K562 (cell line): ENCODE data around the gene EHD2. TPM values are rescaled to one million over a fixed set of nuclear protein-coding genes. Genes with fewer than 3 reads are reported as not detected.

Experiments
- ATAC-seq: fragments of 200-7000 bp; cut with Tn5 transposase; 3 replicates; pipeline ENCODE4 v1.9.1; 2020; ENCODE audit warnings: moderate library complexity
- BruUV-seq: library from RNA; stranded (reverse); fragments of 400-500 nt; replicated peaks from 2 replicates; lab custom pipeline; 2021; lab: Mats Ljungman, UMichigan
- CTCF ChIA-PET: fragments of 300-600 bp; formaldehyde crosslinking; extraction: SDS; loops from one replicate; lab custom pipeline; 2021; ENCODE audit warnings: low intra/inter-chr PET ratio; lab: Yijun Ruan, JAX
- POLR2A ChIA-PET: fragments of 300-600, 350-650 bp; sonication (Branson Sonifier 250); formaldehyde crosslinking; extraction: SDS; loops from one replicate; lab custom pipeline; 2021; ENCODE audit warnings: antibody characterized with exemption, inconsistent platforms; lab: Yijun Ruan, JAX
- DNase-seq, 4 experiments: peaks; one replicate each; pipeline versions ENCODE4 v3.0.0 to v3.0.0-alpha.2; 2011 to 2018; ENCODE audit warnings: low spot score in 3 of 4, mixed read lengths in 3 of 4; ENCODE audit errors: extremely low read depth in 1 of 4
- FAIRE-seq: peaks from 2 replicates; lab custom pipeline; 2011; peaks lifted over from hg19 to GRCh38; lab: Jason Lieb, UNC
- H2AFZ ChIP-seq: 2 replicates; pipeline ENCODE4 v1.6.0; 2011; ENCODE audit warnings: low read depth, low read length, control low read depth, inconsistent platforms
- H3K27ac ChIP-seq: fragments of 200-600 bp; 3 replicates; pipeline ENCODE4 v1.8.0; 2011; ENCODE audit warnings: low read depth, mild to moderate bottlenecking, control low read depth, inconsistent platforms, low read length, moderate library complexity, mixed read lengths; ENCODE audit errors: extremely low read depth
- H3K27me3 ChIP-seq, 2 experiments: fragments of 300-600 bp in 1 of 2; 2 replicates in 1 of 2; 3 replicates in 1 of 2; pipeline versions ENCODE4 v1.6.0 to v1.8.0; 2011; ENCODE audit warnings: inconsistent platforms in 2 of 2, low read length in 2 of 2, mild to moderate bottlenecking in 1 of 2, mixed read lengths in 1 of 2, moderate library complexity in 1 of 2; ENCODE audit not compliant: control insufficient read depth in 2 of 2, insufficient read depth in 2 of 2
- H3K36me3 ChIP-seq: fragments of 300-600 bp; 3 replicates; pipeline ENCODE4 v1.8.0; 2011; ENCODE audit warnings: mild to moderate bottlenecking, low read length, inconsistent platforms; ENCODE audit not compliant: control insufficient read depth, insufficient read depth
- H3K4me1 ChIP-seq, 2 experiments: fragments of 200-600 bp in 1 of 2; replicated peaks in 1 of 2; 2 replicates in 1 of 2; 3 replicates in 1 of 2; pipeline versions ENCODE4 v1.5.1 to v1.8.0; 2011; ENCODE audit warnings: inconsistent platforms in 2 of 2, low read length in 2 of 2, mild to moderate bottlenecking in 1 of 2, mixed read lengths in 1 of 2, moderate library complexity in 1 of 2; ENCODE audit not compliant: control insufficient read depth in 2 of 2, insufficient read depth in 2 of 2
- H3K4me2 ChIP-seq: 2 replicates; pipeline ENCODE4 v1.6.1; 2011; ENCODE audit warnings: low read length, control low read depth, inconsistent platforms, mixed read lengths; ENCODE audit not compliant: insufficient read depth
- H3K4me3 ChIP-seq: fragments of 200-600 bp; sonication (generic), shearing (Covaris generic); 2 replicates; pipeline ENCODE4 v1.5.1; 2016; ENCODE audit warnings: control low read depth, inconsistent platforms
- H3K79me2 ChIP-seq: fragments of 200-600 bp; 3 replicates; pipeline ENCODE4 v1.8.0; 2011; ENCODE audit warnings: low read length, inconsistent platforms; ENCODE audit not compliant: control insufficient read depth, insufficient read depth
- H3K9ac ChIP-seq, 2 experiments: 2 replicates each; pipeline versions ENCODE4 v1.6.0 to v1.6.1; 2011; ENCODE audit warnings: low read depth in 2 of 2, low read length in 2 of 2, control low read depth in 1 of 2, inconsistent platforms in 1 of 2, mild to moderate bottlenecking in 1 of 2, mixed read lengths in 1 of 2; ENCODE audit not compliant: insufficient read depth in 1 of 2
- H3K9me1 ChIP-seq: one replicate; pipeline ENCODE4 v1.6.0; 2011; ENCODE audit warnings: inconsistent platforms, mild to moderate bottlenecking, low read length, moderate library complexity; ENCODE audit not compliant: control insufficient read depth, insufficient read depth
- H3K9me3 ChIP-seq: replicated peaks from 2 replicates; pipeline ENCODE4 v1.5.1; 2011; ENCODE audit warnings: low read depth, low read length, inconsistent platforms; ENCODE audit not compliant: control insufficient read depth, insufficient read depth
- H4K20me1 ChIP-seq: replicated peaks from 2 replicates; pipeline ENCODE4 v1.6.1; 2011; ENCODE audit warnings: low read length, inconsistent platforms, mixed read lengths; ENCODE audit not compliant: control insufficient read depth, insufficient read depth
- CHD4 ChIP-seq: fragments of 200-600 bp; sonication (generic); IDR thresholded peaks from 3 replicates; pipeline ENCODE4 v1.6.1; 2012; ENCODE audit warnings: low read depth, mild to moderate bottlenecking, mixed read lengths, low read length, inconsistent platforms; ENCODE audit not compliant: insufficient read depth, insufficient replicate concordance, poor library complexity, severe bottlenecking
- HDAC6 ChIP-seq: IDR thresholded peaks from 2 replicates; pipeline ENCODE4 v1.6.1; 2012; ENCODE audit warnings: low read depth, mild to moderate bottlenecking, control low read depth, inconsistent platforms, low read length, moderate library complexity
- HIVEP1 ChIP-seq: fragments of 250-450 bp; sonication (Bioruptor Pico); IDR thresholded peaks from 2 replicates; pipeline ENCODE4 v1.4.0; 2020; ENCODE audit warnings: mild to moderate bottlenecking
- KHSRP ChIP-seq: fragments of 450-650 bp; IDR thresholded peaks from 2 replicates; pipeline ENCODE4 v1.6.1; 2017
- LARP7 ChIP-seq: fragments of 450-650 bp; IDR thresholded peaks from 2 replicates; pipeline ENCODE4 v1.6.1; 2016
- NEUROD1 ChIP-seq: fragments of 150-350 bp; IDR thresholded peaks from 2 replicates; pipeline ENCODE4 v1.6.1; 2014; ENCODE audit warnings: borderline replicate concordance, low read length, low read depth; ENCODE audit not compliant: partially characterized antibody
- NRF1 ChIP-seq, 2 experiments: fragments of 450-650 bp; IDR thresholded peaks in 1 of 2; conservative IDR thresholded peaks in 1 of 2; 2 replicates each; pipeline ENCODE4 v1.6.1; 2014; ENCODE audit warnings: mild to moderate bottlenecking in 2 of 2
- PTTG1 ChIP-seq: fragments of 450-650 bp; IDR thresholded peaks from 2 replicates; pipeline ENCODE4 v1.6.1; 2016; ENCODE audit warnings: low read depth, mild to moderate bottlenecking, missing genetic modification characterization, missing compliant biosample characterization
- SAP30 ChIP-seq: fragments of 200-600 bp; sonication (generic); IDR thresholded peaks from 2 replicates; pipeline ENCODE4 v1.6.1; 2012; ENCODE audit warnings: borderline replicate concordance, low read depth, mild to moderate bottlenecking, moderate library complexity, low read length, control low read depth, inconsistent platforms; ENCODE audit not compliant: insufficient read depth, poor library complexity, severe bottlenecking
- SIRT6 ChIP-seq: IDR thresholded peaks from one replicate; pipeline ENCODE4 v1.6.1; 2012; ENCODE audit warnings: low read depth, mild to moderate bottlenecking, control low read depth, inconsistent platforms, low read length, moderate library complexity
- ZNF239 ChIP-seq: fragments of 250-450 bp; sonication (Bioruptor Pico); IDR thresholded peaks from 2 replicates; pipeline ENCODE4 v1.4.0; 2020; ENCODE audit warnings: mild to moderate bottlenecking
- WGBS: fragments of 100-300 bp; shearing (Covaris generic); methylation state at CpG from one replicate; pipeline ENCODE4 v1.1.6; 2016; ENCODE audit warnings: low coverage, mixed read lengths; ENCODE audit not compliant: insufficient coverage; ENCODE audit errors: missing lambda C conversion rate; 5-methylcytosine and 5-hydroxymethylcytosine counted together
- in situ Hi-C: fragments of 300-500 bp; cut with MboI; formaldehyde crosslinking; loops from 4 replicates; pipeline ENCODE4 v1.15.0; 2018; ENCODE audit warnings: inconsistent platforms, mixed read lengths
- intact Hi-C: fragments of 100-400 bp; cut with micrococcal nuclease; formaldehyde crosslinking; loops from 2 replicates; pipeline ENCODE4 v1.14.2; 2022
- polyA plus RNA-seq, 8 experiments: library from polyadenylated mRNA; depleted of rRNA in 4 of 8; stranded (reverse) in 5 of 8; unstranded in 3 of 8; fragments of >200 nt; fragmentation: Nextera tagmentation in 2 of 8; fragmentation: Illumina TruSeq in 1 of 8; extraction: Ambion mirVana in 2 of 8; extraction: Trizol in 1 of 8; gene quantifications; 2 replicates each; pipeline versions ENCODE4 v1.2.1 to v1.2.3, GENCODE V29; 2011 to 2014; ENCODE audit warnings: inconsistent platforms in 1 of 8, missing spikeins in 1 of 8
- total RNA-seq, 7 experiments: library from RNA; depleted of rRNA in 6 of 7; stranded (reverse); fragments of >200 nt in 6 of 7; fragmentation: Illumina TruSeq in 2 of 7; extraction: Trizol in 2 of 7; gene quantifications; 2 replicates each; pipeline versions ENCODE4 v1.2.1 to v1.2.3, GENCODE V29; 2011 to 2021; ENCODE audit warnings: low replicate concordance in 1 of 7
- TF ChIP-seq, protein P1 (sequence below): sonication (generic); formaldehyde crosslinking; IDR thresholded peaks from 2 replicates; pipeline ENCODE4 v1.8.1; 2023; ENCODE audit warnings: mild to moderate bottlenecking, missing genetic modification reagents, moderate library complexity
- TF ChIP-seq, protein P2 (sequence below): fragments of 250-450 bp; sonication (Bioruptor Pico); IDR thresholded peaks from 2 replicates; pipeline ENCODE4 v1.4.0; 2020; ENCODE audit warnings: mild to moderate bottlenecking, moderate library complexity

The EHD2 gene
- total and polyA plus RNA-seq, 9 of the 15 experiments (the other 6 are each of a cell fraction or from before 2014, with no cell fraction given), result 1.7 to 32.2 (median 3.0) TPM

DNA sequence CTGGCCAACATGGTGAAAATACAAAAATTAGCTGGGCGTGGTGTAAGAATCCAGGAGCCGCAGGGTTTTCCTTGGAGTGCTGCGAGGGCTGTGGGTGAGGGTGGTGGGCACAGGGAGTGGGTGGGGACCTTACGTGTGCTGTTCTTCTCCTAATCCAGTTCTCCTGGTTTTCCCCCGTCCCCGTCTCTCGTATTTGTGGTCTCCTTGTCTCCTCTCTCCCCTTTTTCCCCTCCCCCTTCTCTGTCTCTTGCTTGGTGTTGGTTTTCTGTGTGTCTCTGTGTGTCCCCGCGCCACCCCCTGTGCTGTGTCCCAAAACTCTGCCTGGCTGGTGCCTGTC lies 67.0 kb downstream of the EHD2 start:
- Histone ChIP-seq H2AFZ (no peak overlapping the region), H3K4me2 (peak overlapping the region; percentile 84), H3K4me3 (no peak overlapping the region)
- FAIRE-seq, result no peak
- CTCF ChIA-PET, result no interaction called here
- TF ChIP-seq NRF1 (conservative IDR thresholded peaks at IDR 0.05 in 1 of 2, IDR thresholded peaks at IDR 0.05 in 1 of 2) (no peak), ZNF239 (no peak), LARP7 (no peak), PTTG1 (tag) (no peak), NEUROD1 (no peak), HIVEP1 (CRISPR knock-in tag) (no peak), HDAC6 (no peak), SIRT6 (no peak), SAP30 (no peak), KHSRP (no peak), CHD4 (no peak)
- TF ChIP-seq, protein P1, sequence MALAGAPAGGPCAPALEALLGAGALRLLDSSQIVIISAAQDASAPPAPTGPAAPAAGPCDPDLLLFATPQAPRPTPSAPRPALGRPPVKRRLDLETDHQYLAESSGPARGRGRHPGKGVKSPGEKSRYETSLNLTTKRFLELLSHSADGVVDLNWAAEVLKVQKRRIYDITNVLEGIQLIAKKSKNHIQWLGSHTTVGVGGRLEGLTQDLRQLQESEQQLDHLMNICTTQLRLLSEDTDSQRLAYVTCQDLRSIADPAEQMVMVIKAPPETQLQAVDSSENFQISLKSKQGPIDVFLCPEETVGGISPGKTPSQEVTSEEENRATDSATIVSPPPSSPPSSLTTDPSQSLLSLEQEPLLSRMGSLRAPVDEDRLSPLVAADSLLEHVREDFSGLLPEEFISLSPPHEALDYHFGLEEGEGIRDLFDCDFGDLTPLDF (CRISPR knock-in tag), result no peak
- TF ChIP-seq, protein P2, sequence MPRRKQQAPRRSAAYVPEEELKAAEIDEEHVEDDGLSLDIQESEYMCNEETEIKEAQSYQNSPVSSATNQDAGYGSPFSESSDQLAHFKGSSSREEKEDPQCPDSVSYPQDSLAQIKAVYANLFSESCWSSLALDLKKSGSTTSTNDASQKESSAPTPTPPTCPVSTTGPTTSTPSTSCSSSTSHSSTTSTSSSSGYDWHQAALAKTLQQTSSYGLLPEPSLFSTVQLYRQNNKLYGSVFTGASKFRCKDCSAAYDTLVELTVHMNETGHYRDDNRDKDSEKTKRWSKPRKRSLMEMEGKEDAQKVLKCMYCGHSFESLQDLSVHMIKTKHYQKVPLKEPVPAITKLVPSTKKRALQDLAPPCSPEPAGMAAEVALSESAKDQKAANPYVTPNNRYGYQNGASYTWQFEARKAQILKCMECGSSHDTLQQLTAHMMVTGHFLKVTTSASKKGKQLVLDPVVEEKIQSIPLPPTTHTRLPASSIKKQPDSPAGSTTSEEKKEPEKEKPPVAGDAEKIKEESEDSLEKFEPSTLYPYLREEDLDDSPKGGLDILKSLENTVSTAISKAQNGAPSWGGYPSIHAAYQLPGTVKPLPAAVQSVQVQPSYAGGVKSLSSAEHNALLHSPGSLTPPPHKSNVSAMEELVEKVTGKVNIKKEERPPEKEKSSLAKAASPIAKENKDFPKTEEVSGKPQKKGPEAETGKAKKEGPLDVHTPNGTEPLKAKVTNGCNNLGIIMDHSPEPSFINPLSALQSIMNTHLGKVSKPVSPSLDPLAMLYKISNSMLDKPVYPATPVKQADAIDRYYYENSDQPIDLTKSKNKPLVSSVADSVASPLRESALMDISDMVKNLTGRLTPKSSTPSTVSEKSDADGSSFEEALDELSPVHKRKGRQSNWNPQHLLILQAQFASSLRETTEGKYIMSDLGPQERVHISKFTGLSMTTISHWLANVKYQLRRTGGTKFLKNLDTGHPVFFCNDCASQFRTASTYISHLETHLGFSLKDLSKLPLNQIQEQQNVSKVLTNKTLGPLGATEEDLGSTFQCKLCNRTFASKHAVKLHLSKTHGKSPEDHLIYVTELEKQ (CRISPR knock-in tag), result no peak
- TF ChIP-seq, all 486 proteins: peak for 0
- intact Hi-C loops, result no loop called here
- Histone ChIP-seq H3K9me3 (no peaks in the 10 kb centered on the region), H3K36me3 (peaks cover 37% of the 10 kb centered on the region; the same call in 2 of the 3 replicates), H4K20me1 (no peaks in the 10 kb centered on the region), H3K27ac (no peak overlapping the region; the same call in 2 of the 3 replicates), H3K4me1 (peaks cover 11 to 29% of the 10 kb centered on the region in 2 experiments; a peak in 3 of 5 replicates), H3K9ac (peak overlapping the region in 1 of 2 experiments; percentile 100; a peak in 3 of 4 replicates), H3K27me3 (no peaks in the 10 kb centered on the region), H3K9me1 (peaks cover 3% of the 10 kb centered on the region), H3K79me2 (peaks cover 25% of the 10 kb centered on the region)
- in situ Hi-C loops, result no loop called here
- no TSS peak for BruUV-seq
- peak in 1 of 4 experiments; percentile 9 for DNase-seq
- POLR2A ChIA-PET, result interaction anchor here (0.9 kb wide), 1 partner anchor 14 kb away, joined by 3 read pairs; no protein-coding TSS in a partner anchor
- ATAC-seq, result no peak
- 94% methylated on average over 4 of the region's 9 CpGs for WGBS
